Measurements from ENCODE around the gene KLHL21.

- TF ChIP-seq GATA3 (IDR thresholded peaks at IDR 0.05; ENCODE audit: low read depth, low read length) (no peak), GATA2 (IDR thresholded peaks at IDR 0.05; ENCODE audit: low read depth, low read length) (no peak)
Observed at GRCh38 chr1:6591222-6591621, 11.4 kb downstream of the KLHL21 start.
